Measurements from ENCODE around the gene INO80D. TPM values are rescaled to one million over a fixed set of nuclear protein-coding genes. Genes with fewer than 3 reads are reported as not detected.
"Not testable (repeated sequence)": the region's sequence is repeated elsewhere in the genome, so short reads cannot be mapped to it uniquely, and the experiment has no call there.

Gene INO80D
- total RNA-seq, 1 donor from 2014 or later = 21.0 TPM

- Mint-ChIP-seq H3K27me3 (ENCODE audit: unreplicated experiment) (peaks cover 2% of the 10 kb centered on the region), H3K27ac (ENCODE audit: unreplicated experiment) (no peak overlapping the region), H3K4me3 (ENCODE audit: unreplicated experiment) (no peak overlapping the region), H3K4me1 (ENCODE audit: unreplicated experiment) (peaks cover 1% of the 10 kb centered on the region), H3K9me3 (ENCODE audit: unreplicated experiment) (no peaks in the 10 kb centered on the region), H3K36me3 (ENCODE audit: low read depth, unreplicated experiment) (no peaks in the 10 kb centered on the region)
- TF ChIP-seq, protein P1, sequence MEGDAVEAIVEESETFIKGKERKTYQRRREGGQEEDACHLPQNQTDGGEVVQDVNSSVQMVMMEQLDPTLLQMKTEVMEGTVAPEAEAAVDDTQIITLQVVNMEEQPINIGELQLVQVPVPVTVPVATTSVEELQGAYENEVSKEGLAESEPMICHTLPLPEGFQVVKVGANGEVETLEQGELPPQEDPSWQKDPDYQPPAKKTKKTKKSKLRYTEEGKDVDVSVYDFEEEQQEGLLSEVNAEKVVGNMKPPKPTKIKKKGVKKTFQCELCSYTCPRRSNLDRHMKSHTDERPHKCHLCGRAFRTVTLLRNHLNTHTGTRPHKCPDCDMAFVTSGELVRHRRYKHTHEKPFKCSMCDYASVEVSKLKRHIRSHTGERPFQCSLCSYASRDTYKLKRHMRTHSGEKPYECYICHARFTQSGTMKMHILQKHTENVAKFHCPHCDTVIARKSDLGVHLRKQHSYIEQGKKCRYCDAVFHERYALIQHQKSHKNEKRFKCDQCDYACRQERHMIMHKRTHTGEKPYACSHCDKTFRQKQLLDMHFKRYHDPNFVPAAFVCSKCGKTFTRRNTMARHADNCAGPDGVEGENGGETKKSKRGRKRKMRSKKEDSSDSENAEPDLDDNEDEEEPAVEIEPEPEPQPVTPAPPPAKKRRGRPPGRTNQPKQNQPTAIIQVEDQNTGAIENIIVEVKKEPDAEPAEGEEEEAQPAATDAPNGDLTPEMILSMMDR (IDR thresholded peaks at IDR 0.05; ENCODE audit: unreplicated experiment) = no peak
- no peak for DNase-seq (ENCODE audit: low spot score)
Measured at GRCh38 chr2:205982776-205983327, 103.1 kb downstream of the INO80D start.

- not testable (repeated sequence) for DNase-seq (ENCODE audit: low spot score); H3K27ac Mint-ChIP-seq (ENCODE audit: unreplicated experiment); H3K27me3 Mint-ChIP-seq (ENCODE audit: unreplicated experiment); H3K4me1 Mint-ChIP-seq (ENCODE audit: unreplicated experiment); H3K4me3 Mint-ChIP-seq (ENCODE audit: unreplicated experiment); H3K9me3 Mint-ChIP-seq (ENCODE audit: unreplicated experiment); H3K36me3 Mint-ChIP-seq (ENCODE audit: low read depth, unreplicated experiment)
Measured at GRCh38 chr2:205978728-205979127, 107.2 kb downstream of the INO80D start.

DNA sequence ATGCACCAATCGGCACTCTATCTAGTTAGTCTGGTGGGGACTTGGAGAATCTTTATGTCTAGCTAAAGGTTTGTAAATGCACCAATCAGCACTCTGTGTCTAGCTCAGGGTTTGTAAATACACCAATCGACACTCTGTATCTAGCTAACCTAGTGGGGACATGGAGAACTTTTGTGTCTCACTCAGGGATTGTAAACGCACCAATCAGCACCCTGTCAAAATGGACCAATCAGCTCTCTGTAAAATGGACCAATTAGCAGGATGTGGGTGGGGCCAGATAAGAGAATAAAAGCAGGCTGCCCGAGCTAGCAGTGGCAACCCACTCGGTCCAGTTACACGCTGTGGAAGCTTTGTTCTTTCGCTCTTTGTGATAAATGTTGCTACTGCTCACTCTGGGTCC lies 108.3 kb downstream of the INO80D start:
- DNase-seq (ENCODE audit: low spot score); H3K4me1 Mint-ChIP-seq (ENCODE audit: unreplicated experiment); H3K4me3 Mint-ChIP-seq (ENCODE audit: unreplicated experiment); H3K27ac Mint-ChIP-seq (ENCODE audit: unreplicated experiment); H3K9me3 Mint-ChIP-seq (ENCODE audit: unreplicated experiment); H3K27me3 Mint-ChIP-seq (ENCODE audit: unreplicated experiment); H3K36me3 Mint-ChIP-seq (ENCODE audit: low read depth, unreplicated experiment): not testable (repeated sequence)

- H3K4me3 Mint-ChIP-seq (ENCODE audit: unreplicated experiment); DNase-seq (ENCODE audit: low spot score); H3K36me3 Mint-ChIP-seq (ENCODE audit: low read depth, unreplicated experiment); H3K4me1 Mint-ChIP-seq (ENCODE audit: unreplicated experiment); H3K27me3 Mint-ChIP-seq (ENCODE audit: unreplicated experiment); H3K27ac Mint-ChIP-seq (ENCODE audit: unreplicated experiment); H3K9me3 Mint-ChIP-seq (ENCODE audit: unreplicated experiment): not testable (repeated sequence)
Measured at GRCh38 chr2:205976934-205977659, 108.9 kb downstream of the INO80D start.

GRCh38 chr2:205976120-205976814 lies 109.7 kb downstream of the INO80D start:
- H3K4me1 Mint-ChIP-seq (ENCODE audit: unreplicated experiment) = no peaks in the 10 kb centered on the region
- H3K9me3 Mint-ChIP-seq (ENCODE audit: unreplicated experiment) = no peaks in the 10 kb centered on the region
- H3K27ac Mint-ChIP-seq (ENCODE audit: unreplicated experiment) = peak overlapping the region; percentile 30
- H3K27me3 Mint-ChIP-seq (ENCODE audit: unreplicated experiment) = peaks cover 2% of the 10 kb centered on the region
- TF ChIP-seq, protein P1 (IDR thresholded peaks at IDR 0.05; ENCODE audit: unreplicated experiment) = no peak
- no peaks in the 10 kb centered on the region for H3K36me3 Mint-ChIP-seq (ENCODE audit: low read depth, unreplicated experiment)
- no peak for DNase-seq (ENCODE audit: low spot score)
- H3K4me3 Mint-ChIP-seq (ENCODE audit: unreplicated experiment) = no peak overlapping the region

DNA sequence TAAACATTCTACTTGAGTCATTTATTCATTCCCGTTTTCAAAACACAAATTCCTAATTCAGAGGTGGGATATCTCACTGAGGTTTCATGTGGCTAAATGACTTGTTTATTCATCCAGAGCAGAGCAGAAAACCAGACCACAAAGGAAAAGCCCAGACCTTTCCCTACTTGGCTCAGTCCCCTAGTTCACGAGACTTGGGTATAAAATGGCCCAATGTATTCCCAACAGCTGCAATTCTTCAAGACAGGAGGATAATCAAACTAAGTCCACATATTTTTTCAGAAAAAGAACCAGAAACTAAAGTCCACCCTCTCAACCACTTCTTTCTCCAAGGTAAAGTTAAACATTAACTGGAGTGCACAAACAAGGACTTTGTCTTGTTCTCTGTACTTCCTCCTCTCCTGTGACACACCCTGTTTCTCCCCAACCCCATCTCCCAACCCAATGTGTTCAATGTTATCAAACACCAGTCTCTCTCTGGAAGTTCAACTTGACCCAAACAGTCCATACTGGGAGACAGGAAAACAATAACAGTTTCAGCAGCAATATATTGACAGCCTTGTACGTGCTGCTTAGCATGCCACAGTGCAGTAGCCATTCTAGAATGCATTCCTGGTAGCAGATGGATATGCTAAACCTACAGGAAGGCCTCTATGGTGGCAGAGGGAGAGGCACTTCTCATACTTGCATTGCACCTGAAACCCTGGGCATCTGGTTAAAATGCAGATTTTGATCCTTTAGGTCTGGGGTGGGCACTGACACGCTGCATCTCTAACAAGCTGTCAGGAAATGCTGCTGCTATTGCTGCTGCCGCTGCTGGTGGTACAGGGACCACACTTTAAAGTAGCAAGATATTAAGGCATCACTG lies 110.7 kb downstream of the INO80D start:
- Mint-ChIP-seq H3K27ac (ENCODE audit: unreplicated experiment) (no peak overlapping the region), H3K27me3 (ENCODE audit: unreplicated experiment) (peaks cover 2% of the 10 kb centered on the region), H3K36me3 (ENCODE audit: low read depth, unreplicated experiment) (no peaks in the 10 kb centered on the region), H3K9me3 (ENCODE audit: unreplicated experiment) (no peaks in the 10 kb centered on the region), H3K4me1 (ENCODE audit: unreplicated experiment) (no peaks in the 10 kb centered on the region), H3K4me3 (ENCODE audit: unreplicated experiment) (no peak overlapping the region)
- DNase-seq (ENCODE audit: low spot score) = no peak
- TF ChIP-seq, protein P1 (IDR thresholded peaks at IDR 0.05; ENCODE audit: unreplicated experiment) = no peak

Measured in endothelial cell (in vitro differentiated cells).